NCI-H1417 treated with DMSO at 0.1 percent for 48 hours (cell line): ENCODE measurements around the gene ARHGEF26.

Source experiments
- DNase-seq: peaks from one replicate; lab custom pipeline; 2025; lab: John Stamatoyannopoulos, UW

ARHGEF26 gene

GRCh38 chr3:154254527-154254926, 133.3 kb downstream of the ARHGEF26 start:
- no peak for DNase-seq

GRCh38 chr3:154273381-154273780, 152.2 kb downstream of the ARHGEF26 start:
- no peak for DNase-seq

- no peak for DNase-seq
These were observed 153.2 kb downstream of the ARHGEF26 start for GRCh38 chr3:154274348-154274747.

GRCh38 chr3:154275292-154275691, 154.1 kb downstream of the ARHGEF26 start:
- no peak for DNase-seq

- DNase-seq, result peak; percentile 10
These were observed 154.8 kb downstream of the ARHGEF26 start for GRCh38 chr3:154275965-154276364.

- DNase-seq, result no peak
These were observed 159.0 kb downstream of the ARHGEF26 start for GRCh38 chr3:154280161-154280560.

- DNase-seq, result no peak
These were observed 164.0 kb downstream of the ARHGEF26 start for GRCh38 chr3:154285221-154285620.

GRCh38 chr3:154290187-154290586, 169.0 kb downstream of the ARHGEF26 start:
- DNase-seq, result no peak

- DNase-seq, result no peak
These were observed 172.8 kb downstream of the ARHGEF26 start for GRCh38 chr3:154294016-154294415.

- DNase-seq, result no peak
These were observed 180.4 kb downstream of the ARHGEF26 start for GRCh38 chr3:154301561-154301960.

- DNase-seq, result no peak
These were observed 183.1 kb downstream of the ARHGEF26 start for GRCh38 chr3:154304116-154304786.

- no peak for DNase-seq
These were observed 183.7 kb downstream of the ARHGEF26 start for GRCh38 chr3:154304936-154305335.

GRCh38 chr3:154307363-154307762, 186.2 kb downstream of the ARHGEF26 start:
- DNase-seq, result no peak
